Adrenal gland (tissue), 5 donors: Measurements from ENCODE around the gene SYTL3.

Source experiments
- POLR2A ChIP-seq, 2 donors: fragments of 450-650 bp; IDR thresholded peaks; one replicate each; pipeline ENCODE4 v1.6.1; 2017; ENCODE audit warnings: antibody characterized with exemption in 2 of 2, mild to moderate bottlenecking in 2 of 2, moderate library complexity in 1 of 2
- TF ChIP-seq, protein P1 (sequence below), 6 experiments: fragments of 450-650 bp in 4 of 6; fragments of 200-600 bp in 2 of 6; sonication (generic) in 1 of 6; IDR thresholded peaks; 1 replicate in 5 of 6; 2 replicates in 1 of 6; pipeline versions ENCODE4 v1.5.1 to v1.8.0; 2016 to 2021; ENCODE audit warnings: antibody characterized with exemption in 6 of 6, mild to moderate bottlenecking in 2 of 6, moderate library complexity in 1 of 6
- donor health status: DM: no; HTN: no; CAD: no.

- no peak for TF ChIP-seq POLR2A (IDR thresholded peaks at IDR 0.05)
- TF ChIP-seq, protein P1, sequence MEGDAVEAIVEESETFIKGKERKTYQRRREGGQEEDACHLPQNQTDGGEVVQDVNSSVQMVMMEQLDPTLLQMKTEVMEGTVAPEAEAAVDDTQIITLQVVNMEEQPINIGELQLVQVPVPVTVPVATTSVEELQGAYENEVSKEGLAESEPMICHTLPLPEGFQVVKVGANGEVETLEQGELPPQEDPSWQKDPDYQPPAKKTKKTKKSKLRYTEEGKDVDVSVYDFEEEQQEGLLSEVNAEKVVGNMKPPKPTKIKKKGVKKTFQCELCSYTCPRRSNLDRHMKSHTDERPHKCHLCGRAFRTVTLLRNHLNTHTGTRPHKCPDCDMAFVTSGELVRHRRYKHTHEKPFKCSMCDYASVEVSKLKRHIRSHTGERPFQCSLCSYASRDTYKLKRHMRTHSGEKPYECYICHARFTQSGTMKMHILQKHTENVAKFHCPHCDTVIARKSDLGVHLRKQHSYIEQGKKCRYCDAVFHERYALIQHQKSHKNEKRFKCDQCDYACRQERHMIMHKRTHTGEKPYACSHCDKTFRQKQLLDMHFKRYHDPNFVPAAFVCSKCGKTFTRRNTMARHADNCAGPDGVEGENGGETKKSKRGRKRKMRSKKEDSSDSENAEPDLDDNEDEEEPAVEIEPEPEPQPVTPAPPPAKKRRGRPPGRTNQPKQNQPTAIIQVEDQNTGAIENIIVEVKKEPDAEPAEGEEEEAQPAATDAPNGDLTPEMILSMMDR (IDR thresholded peaks at IDR 0.05) = no peak
Measured at GRCh38 chr6:158711264-158711663, 61.4 kb downstream of the SYTL3 start.
